Measurements from ENCODE around the gene TBC1D22B.

Gene TBC1D22B

DNA sequence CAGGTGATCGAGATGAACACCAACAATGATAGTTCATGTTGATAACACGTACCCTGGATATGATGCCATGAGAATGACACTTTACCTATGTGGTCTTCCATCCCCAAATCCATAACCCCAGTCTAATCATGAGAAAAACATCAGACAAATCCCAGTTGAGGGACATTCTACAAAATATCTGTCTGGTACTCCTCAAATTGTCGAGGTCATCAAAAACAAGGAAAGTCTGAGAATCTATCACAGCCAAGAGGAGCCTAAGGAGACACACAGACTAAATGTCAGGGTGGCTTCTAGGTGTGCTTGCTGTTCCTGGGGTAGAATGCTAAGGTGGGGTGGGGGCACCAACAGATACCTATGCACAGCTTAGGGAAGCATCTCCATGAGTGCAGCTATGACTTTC is 93.5 kb downstream of the TBC1D22B start:
- in situ Hi-C loops (cut with MboI; ENCODE audit: low sequenced_read_pairs): no loop called here

- in situ Hi-C loops (cut with MboI; ENCODE audit: low sequenced_read_pairs): no loop called here
Measured at GRCh38 chr6:37352384-37352783, 94.8 kb downstream of the TBC1D22B start.

- in situ Hi-C loops (cut with MboI; ENCODE audit: low sequenced_read_pairs): no loop called here
Measured at GRCh38 chr6:37353761-37354525, 96.4 kb downstream of the TBC1D22B start, which contains the start of gene RNF8. Gene RNF8 (plus strand): TSS chr6:37353983. CDS start chr6:37354165, 182 bp downstream.

DNA sequence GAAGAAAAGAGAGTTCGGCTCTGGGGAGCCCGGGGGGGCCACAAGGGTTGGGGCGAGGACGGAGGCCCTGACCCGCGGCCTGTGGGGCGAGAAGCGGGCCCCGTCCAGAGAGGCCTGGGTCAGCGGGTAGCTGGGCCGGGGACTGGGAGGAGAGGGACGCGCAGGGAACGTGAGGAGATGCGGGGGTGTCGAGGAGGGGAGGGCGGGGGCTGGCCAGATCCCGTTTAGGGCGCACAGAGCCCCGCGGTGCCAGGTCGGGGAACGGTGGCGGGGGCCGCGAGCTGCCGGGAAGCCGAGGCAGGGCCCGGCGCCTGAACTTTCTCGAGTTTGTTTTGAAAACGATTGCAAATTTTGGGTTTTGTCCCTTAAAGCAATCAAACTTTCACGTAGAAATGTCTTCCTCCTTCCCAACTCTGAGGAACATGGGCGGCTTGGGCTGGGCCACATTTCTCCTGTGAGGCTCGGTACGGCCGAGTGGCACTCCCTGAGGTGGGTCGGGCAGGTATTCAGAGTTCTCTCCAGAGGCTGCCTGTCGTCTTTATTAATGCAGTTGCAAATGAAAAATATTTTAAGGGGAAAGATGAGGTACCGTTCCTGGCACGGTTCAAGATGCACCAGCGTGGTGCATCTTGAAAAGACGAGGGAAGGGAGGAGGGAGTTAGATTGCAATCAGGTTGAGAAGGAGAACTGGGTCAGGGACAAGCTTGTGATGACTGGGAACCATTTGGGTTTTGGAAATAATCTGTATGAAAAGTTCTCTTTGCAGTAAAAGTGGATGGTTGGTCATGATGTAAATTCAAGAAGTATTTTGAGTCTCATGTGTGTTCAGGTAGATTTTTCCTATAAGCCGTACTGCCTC is 97.2 kb downstream of the TBC1D22B start:
- in situ Hi-C loops (cut with MboI; ENCODE audit: low sequenced_read_pairs): no loop called here

DNA sequence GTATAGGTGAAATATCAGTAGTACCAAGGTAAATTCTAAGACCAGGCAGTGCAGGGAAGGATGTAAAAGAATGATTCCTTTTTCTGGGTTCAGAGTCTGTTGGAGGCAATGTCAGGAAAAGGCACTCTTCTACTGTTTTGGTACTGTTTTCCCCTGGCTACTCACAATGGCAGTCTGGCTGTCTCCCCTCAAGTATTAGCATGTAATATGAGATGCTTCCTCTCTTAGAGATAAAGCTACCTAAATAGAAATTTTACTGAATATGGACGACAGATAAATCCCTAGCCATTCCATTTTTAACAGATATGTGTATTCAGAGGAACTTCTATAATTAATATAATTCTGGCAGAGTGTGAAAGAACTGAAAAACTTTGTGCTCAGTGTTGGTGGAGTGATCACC is 99.7 kb downstream of the TBC1D22B start:
- in situ Hi-C loops (cut with MboI; ENCODE audit: low sequenced_read_pairs): no loop called here

- in situ Hi-C loops (cut with MboI; ENCODE audit: low sequenced_read_pairs): no loop called here
Measured at GRCh38 chr6:37357860-37358259, 100.3 kb downstream of the TBC1D22B start.

- in situ Hi-C loops (cut with MboI; ENCODE audit: low sequenced_read_pairs): no loop called here
Measured at GRCh38 chr6:37359039-37359438, 101.5 kb downstream of the TBC1D22B start.

DNA sequence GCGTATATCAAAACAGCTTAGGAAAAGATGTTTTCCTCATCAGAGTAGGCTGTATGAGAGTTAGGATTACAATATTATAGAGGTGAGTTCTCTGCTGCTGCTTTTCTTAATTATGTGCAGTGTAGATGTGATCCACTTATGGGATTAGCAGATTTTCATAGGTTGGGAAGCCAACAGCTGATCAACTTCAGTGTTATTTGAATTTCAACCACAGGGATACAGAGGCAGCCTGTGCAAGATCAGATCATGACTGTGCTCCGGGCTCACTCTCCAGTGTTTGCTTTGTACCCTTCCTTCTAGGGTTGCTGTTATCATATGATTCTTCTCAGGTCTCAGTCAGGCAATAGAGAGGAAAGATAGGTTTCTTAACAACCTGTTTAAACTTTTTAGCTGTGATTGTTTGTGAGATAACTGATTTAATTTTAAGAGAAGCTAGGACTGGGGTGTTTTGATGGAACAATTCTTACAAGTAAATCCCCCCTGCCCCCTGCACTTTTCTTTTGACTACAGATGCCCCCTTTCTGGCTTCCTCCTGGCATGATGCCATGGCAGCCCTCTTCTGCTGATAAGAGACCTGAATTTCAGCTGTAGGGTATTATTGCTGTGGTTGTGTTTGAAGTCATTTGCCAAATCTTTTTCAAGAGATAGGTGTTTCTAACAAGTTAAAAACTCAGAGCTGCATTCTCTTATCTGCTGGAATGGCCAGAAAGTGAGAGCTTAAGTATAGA is 104.7 kb downstream of the TBC1D22B start:
- in situ Hi-C loops (cut with MboI; ENCODE audit: low sequenced_read_pairs): no loop called here

DNA sequence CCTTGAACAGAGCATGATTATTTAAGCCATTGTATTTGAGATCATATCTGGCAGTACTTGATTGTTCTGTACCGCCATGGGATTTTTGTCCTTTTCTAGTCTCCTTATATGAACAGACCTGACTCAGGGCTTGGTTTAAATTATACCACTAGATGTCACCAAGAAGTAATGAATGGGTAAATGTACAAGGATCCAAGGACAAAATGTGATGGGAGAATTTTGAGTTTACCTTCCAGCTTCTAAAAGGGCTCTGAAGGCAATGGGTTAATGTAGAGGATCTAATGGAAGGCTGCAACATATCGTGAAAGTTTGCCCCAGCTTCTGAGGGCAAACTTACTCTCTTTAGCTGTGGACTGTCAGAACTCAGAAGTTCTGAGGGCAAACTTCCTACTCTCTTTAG is 108.2 kb downstream of the TBC1D22B start:
- in situ Hi-C loops (cut with MboI; ENCODE audit: low sequenced_read_pairs): no loop called here

GRCh38 chr6:37366910-37367309 is 109.3 kb downstream of the TBC1D22B start:
- in situ Hi-C loops (cut with MboI; ENCODE audit: low sequenced_read_pairs): no loop called here

DNA sequence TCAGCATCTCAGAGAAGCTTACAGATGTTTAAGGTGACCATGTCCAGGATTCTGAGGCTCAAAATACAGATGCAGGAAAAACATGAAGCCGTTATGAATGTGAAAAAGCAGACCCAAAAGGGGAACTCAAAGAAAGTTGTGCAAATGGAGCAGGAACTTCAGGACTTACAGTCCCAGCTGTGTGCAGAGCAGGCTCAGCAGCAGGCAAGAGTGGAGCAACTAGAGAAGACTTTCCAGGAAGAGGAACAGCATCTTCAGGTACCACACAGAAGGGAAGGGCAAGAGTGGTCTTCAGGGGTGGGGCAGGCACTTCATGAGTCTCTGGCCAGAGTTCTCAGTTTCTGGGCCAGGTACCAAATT is 111.4 kb downstream of the TBC1D22B start:
- in situ Hi-C loops (cut with MboI; ENCODE audit: low sequenced_read_pairs): no loop called here

DNA sequence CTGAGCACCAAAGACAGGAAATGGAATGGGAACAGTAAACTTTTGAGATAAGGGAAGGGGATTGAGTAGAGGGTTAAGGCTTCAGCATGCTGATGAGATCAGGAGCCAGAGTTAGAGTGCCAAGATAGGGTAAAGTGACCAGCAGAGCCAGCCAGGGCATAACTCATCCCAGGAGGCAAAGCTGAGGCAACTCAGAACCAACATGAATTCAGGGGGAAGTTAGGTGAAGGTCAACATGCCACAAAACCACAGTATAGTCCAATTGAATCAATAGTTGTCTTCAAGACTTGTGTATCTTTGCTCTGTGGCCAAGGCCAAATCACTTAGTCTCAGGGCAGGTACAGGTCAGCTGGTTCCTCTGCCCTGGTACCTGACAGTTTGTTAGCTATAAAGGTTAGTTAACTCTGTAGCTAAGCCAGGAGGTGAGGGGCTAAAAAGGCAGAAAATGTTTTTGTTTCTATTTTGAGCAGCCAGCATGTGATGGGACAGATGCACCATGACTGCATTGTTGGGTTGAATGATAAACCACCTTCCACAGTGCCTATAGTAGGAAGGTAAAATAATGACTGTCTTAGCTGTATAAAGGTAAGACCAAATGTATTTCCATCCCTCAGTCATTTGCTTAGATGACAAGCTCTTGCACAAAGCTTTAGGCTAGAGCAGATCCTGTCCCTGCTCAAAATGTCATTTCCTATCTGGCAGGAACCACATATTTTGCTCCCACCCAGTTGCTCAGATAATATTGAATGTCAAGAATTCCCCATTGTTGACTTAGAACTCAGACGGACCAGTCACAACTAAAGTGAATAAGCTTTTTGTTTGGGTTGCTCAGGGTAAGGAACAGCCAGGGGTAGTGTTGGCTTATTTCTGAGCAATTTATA is 112.0 kb downstream of the TBC1D22B start:
- in situ Hi-C loops (cut with MboI; ENCODE audit: low sequenced_read_pairs): no loop called here

GRCh38 chr6:37371154-37372083 is 113.8 kb downstream of the TBC1D22B start:
- in situ Hi-C loops (cut with MboI; ENCODE audit: low sequenced_read_pairs): no loop called here

DNA sequence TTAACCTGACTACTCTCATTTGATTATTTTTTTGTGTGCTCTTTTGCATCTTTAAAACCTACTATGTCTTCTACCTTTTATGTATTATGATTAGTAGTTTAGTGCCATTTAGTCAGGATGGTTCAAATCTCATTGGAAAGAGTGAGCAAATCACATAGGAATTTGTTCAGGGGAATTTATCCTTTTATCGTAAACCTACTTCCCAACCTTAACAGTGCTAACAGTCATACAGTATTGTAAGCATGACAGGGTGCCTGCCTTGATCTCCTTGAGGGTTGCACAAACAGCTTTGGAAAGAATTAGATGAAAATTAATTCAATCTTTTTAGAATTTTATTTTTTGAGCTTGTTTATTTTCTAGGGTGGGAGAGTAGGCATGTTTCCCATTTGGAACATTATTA is 114.5 kb downstream of the TBC1D22B start:
- in situ Hi-C loops (cut with MboI; ENCODE audit: low sequenced_read_pairs): no loop called here

- in situ Hi-C loops (cut with MboI; ENCODE audit: low sequenced_read_pairs): no loop called here
Measured at GRCh38 chr6:37373822-37374471, 116.4 kb downstream of the TBC1D22B start.

DNA sequence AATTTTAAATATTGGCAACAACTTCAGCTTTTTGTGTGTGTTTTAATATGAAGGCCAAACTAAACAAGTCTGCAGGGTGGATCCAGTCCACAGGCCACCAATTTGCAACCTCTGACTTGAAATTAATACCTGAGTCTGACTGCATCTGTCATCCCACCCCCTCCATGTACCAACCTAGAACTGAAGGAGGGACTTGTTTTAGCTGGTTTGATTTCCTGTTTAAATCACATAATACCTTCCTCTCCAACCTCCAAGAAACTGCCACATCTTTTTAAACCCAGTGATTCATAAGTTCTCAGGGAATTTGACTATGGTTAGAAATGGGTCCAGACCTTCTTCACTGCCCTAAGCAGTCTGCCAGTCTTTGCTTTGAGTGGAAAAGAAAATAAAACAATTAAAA is 117.8 kb downstream of the TBC1D22B start:
- in situ Hi-C loops (cut with MboI; ENCODE audit: low sequenced_read_pairs): no loop called here

- in situ Hi-C loops (cut with MboI; ENCODE audit: low sequenced_read_pairs): no loop called here
Measured at GRCh38 chr6:37376078-37376743, 118.6 kb downstream of the TBC1D22B start.

- in situ Hi-C loops (cut with MboI; ENCODE audit: low sequenced_read_pairs): no loop called here
Measured at GRCh38 chr6:37381579-37381978, 124.0 kb downstream of the TBC1D22B start.
